Activated CD4-positive, alpha-beta T cell treated with anti-CD3 and anti-CD28 coated beads for 4 hours (primary cell): ENCODE data around the gene RAMP2.
A peak's percentile ranks its signal among the peaks of the same experiment; 100 is the strongest.

Experiments
- DNase-seq, 2 donors: peaks; one replicate each; pipeline ENCODE4 v3.0.0-alpha.2; 2020

The RAMP2 gene

GRCh38 chr17:42795465-42795864 is 34.4 kb downstream of the RAMP2 start:
- DNase-seq = no peak

DNA sequence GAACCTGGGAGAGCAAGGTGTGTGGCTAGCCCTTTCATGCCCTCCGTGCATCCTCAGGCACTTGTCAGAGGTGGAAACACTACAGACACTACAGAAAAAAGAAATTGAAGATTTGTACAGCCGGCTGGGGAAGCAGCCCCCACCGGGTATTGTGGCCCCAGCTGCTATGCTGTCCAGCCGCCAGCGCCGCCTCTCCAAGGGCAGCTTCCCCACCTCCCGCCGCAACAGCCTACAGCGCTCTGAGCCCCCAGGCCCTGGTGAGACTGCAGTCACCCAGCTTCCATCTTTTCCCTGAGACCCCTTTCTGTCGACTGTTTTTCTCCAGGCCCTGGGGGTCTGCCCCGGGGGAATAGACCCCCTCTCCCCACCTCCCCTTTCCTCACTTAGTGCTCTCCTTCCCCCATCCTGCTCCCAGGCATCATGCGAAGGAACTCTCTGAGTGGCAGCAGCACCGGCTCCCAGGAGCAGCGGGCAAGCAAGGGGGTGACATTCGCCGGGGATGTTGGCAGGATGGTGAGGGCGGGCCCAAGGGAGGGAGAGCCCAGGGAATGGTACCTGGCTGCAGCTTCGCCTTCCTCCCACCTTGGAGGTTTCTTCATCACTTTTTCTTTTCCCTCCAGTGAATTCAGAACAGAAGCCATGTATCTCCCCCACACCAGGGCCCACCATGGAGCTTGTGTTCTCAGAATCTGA is 35.2 kb downstream of the RAMP2 start:
- no peak for DNase-seq

DNA sequence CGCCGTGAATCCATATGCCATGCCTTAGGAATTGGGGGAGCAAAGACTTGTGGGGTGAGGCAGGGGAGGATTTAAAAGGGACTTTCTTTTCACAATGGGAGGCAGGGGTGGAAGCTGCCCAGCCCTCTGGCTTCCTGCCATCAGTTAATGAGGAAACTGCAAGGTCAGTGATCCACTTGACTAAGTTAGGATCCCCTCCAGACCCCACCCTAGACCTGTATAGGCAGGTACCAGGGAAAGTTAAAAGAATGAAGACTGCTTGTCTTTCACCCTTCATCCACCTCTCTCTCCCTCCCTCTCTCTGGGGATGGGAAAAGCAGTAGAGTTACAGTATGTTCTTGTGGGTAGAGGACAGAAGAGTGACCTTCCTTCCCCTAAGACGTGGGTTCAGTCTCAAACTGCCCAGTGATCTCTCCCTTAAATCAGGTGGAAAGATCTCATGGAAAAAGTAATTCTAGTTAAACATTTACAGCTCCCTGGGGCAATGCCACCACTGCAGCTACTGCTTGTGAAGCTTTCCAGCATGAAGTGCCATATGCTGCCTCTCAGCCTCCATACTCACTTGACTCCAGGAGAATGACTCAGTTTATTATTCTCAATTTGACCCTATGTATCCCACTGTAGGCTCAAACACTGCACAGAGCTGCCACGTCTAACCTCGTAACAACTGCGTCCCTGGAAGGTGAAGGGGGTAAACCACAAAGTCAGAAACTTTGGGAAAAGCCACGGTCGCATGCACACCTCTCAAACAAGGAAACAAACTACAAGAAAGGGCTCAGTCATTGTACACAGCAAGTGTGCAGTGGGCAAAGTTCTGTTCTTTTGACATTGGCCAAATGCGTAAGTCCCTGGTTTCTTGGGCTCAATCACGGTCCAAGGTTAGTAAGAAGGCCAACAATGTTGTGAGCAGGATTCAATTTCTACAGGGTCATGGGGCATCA is 36.3 kb downstream of the RAMP2 start:
- no peak for DNase-seq

GRCh38 chr17:42798011-42798382 is 37.0 kb downstream of the RAMP2 start:
- no peak for DNase-seq

GRCh38 chr17:42798383-42799380 is 37.7 kb downstream of the RAMP2 start, which contains the start of the genes CNTD1 and COA3:
Gene CNTD1 (plus strand): TSS chr17:42798861. CDS start chr17:42799068, 207 bp downstream.
Gene COA3 (minus strand): TSS chr17:42798704. CDS start chr17:42798681, 23 bp downstream.
- DNase-seq = peak; percentile 68 to 75

DNA sequence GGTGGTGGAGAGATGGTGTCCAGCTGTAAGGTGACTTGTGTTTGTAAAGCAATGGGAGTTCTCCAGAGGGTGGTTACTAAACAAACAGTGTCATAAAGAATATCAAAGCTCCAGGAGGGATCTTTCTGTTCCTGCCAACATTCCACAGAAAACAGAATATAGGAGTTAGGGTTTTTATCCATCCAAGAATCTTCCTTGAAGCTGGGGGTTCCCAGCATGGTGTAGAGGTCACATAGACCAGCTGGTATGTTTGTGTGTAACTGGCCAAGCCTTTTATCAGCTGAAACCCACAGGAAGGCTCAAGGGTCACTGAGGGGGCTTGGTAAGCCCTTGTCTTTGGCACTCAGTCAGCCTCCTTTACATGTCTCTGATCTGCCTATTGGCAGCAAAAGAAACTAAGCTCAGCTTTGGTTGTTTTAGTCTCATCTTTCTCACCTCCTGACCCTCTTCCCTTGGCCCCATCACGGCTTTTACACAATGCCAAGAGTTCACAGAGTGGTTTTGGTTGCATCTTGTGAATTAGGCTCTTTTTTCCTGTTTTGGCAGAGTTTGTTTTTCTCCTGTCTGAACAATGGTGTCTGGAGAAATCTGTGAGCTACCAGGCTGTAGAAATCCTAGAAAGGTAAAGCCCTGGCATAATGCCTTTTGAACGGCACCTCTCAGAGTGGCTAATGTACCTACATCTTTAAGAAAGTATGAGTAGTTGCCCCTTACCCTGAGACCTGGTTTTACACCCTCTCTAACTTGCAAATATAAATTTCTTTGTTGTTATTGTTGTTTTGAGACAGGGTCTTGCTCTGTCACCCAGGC is 42.3 kb downstream of the RAMP2 start:
- DNase-seq = no peak

- DNase-seq = no peak
Measured at GRCh38 chr17:42804918-42805367, 43.9 kb downstream of the RAMP2 start.

GRCh38 chr17:42806249-42806648 is 45.2 kb downstream of the RAMP2 start:
- no peak for DNase-seq

GRCh38 chr17:42809250-42809649 is 48.2 kb downstream of the RAMP2 start:
- DNase-seq = no peak
